GM18858 (cell line): ENCODE measurements around the gene PIM3.

Experiments used
- ATAC-seq: cut with Tn5 transposase; IDR thresholded peaks from one replicate; pipeline ENCODE4 v1.9.1; 2021; ENCODE audit not compliant: unreplicated experiment

Gene PIM3

DNA sequence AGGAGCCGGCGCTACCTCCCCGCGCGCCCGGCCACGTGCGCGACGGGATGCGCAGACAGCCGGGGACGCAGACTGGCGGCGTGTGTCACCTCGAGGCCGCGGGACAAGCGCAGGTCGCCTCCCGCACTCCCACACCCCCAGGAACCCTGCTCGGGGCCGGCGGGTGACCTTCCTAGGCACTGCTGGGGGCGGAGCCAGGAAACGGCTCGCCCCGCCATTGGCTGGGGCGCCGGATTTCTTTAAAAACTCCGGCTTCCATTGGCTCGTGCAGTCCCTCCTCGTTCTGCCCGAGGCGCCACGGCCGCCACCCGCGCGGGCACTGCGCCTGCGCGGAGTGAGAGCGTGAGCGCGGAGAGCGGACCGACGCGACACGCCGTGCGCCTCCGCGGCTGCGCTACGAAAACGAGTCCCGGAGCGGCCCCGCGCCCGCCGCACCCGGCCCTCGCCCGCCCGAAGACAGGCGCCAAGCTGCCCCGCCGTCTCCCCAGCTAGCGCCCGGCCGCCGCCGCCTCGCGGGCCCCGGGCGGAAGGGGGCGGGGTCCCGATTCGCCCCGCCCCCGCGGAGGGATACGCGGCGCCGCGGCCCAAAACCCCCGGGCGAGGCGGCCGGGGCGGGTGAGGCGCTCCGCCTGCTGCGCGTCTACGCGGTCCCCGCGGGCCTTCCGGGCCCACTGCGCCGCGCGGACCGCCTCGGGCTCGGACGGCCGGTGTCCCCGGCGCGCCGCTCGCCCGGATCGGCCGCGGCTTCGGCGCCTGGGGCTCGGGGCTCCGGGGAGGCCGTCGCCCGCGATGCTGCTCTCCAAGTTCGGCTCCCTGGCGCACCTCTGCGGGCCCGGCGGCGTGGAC, at the start of gene PIM3:
PIM3 (plus strand) TSS at position 614 of the 846 bp plus-strand sequence; CDS start at position 790, 176 bp downstream.
- peak; percentile 39 for ATAC-seq

DNA sequence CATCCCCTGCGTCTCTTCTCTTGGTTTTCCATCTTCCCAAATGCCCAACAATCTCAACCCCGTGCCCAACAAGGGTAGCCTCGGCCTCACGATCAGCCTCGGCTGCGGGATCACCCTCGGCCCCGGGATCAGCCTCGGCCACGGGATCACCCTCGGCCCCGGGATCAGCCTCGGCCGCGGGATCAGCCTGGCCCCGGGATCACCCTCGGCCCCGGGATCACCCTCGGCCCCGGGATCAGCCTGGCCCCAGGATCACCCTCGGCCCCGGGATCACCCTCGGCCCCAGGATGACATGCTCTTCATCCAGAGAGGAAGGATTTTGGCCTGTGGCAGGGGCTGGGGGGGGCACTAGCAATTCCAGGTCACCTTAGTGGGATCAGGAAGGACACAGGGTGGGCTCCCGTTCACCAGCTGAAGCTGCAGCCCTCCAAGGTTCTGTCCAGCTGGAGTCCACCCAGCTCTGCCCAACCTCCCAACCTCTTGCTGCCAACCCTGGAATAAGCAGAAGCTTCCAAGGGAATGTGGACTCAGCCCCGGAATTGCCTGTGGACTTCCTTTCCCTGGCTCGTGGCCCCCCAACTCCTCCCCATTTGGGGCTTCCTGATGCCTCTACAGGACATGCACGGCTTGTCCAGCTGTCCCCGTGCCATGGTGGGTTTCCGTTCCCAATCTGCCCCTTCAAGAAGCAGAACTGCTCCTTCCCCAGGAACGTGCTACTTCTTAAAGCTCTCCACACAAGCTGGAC, 48.5 kb upstream of the PIM3 start:
- no peak for ATAC-seq

GRCh38 chr22:49913026-49913425, 47.5 kb upstream of the PIM3 start:
- ATAC-seq, result no peak

GRCh38 chr22:49913446-49913845, 47.1 kb upstream of the PIM3 start:
- no peak for ATAC-seq

GRCh38 chr22:49914256-49914655, 46.3 kb upstream of the PIM3 start:
- ATAC-seq, result no peak

DNA sequence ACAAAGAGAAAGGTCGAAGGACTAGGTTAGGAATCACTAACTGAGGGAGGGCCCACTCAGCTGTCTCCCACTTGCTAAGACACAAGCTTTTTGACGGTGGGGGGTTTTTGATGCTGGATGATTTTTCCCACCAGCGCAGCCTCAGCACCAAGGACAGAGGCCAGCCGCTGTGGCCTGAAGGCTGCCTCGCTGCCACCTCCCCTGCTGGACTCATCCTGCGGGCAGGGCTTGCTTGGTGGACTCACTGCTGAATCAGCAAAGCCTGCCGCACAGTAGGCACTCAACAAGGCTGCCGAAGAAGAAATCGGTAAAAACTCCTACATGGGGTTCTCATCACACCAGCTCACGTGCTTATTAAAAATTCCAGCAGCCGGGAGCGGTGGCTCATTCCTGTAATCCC, 45.0 kb upstream of the PIM3 start:
- ATAC-seq, result no peak

- ATAC-seq, result no peak
These were observed 43.7 kb upstream of the PIM3 start for GRCh38 chr22:49916831-49917230.

DNA sequence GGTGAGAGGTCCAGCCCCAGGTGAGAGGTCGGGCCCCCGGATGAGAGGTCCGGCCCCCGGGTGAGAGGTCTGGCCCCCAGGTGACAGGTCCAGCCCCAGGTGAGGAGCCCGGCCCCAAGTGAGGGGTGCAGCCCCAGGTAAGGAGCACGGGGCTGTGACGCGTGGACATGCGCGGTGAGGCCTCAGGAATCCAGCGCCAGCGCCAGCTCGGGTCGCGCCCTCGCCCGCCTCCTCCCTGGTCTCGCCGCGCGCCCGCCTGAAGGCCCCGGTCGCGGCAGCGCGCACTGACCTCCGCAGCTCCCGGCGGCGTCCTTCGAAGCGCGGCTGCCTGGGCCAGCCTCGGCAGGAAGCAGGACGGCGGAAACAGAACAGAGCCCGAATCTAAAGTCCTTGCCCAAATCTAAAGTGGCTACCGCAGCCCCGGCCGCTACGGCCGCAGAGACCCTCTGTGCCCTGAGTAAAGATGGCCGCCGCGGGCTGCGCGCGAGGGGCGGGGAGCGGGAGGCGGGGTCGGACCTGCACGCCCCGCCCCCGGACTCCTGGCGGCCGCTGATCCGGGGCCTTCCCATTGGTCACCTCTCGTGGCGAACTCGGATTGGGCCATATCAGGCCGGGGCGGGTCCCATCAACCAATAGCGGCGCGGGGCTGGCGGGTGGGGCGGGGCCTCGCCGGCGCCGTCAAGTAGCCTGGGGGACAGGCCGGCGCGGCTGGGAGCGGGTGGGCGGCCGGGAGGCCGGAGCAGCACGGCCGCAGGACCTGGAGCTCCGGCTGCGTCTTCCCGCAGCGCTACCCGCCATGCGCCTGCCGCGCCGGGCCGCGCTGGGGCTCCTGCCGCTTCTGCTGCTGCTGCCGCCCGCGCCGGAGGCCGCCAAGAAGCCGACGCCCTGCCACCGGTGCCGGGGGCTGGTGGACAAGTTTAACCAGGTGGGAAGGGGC, 42.3 kb upstream of the PIM3 start, which contains the start of the genes ALG12 and CRELD2:
ALG12 (minus strand) TSS at position 465 of the 937 bp plus-strand sequence. CDS start 4,673 bp downstream, outside the sequence.
CRELD2 (plus strand) TSS at position 661 of the 937 bp plus-strand sequence; CDS start at position 797, 136 bp downstream.
- ATAC-seq, result peak; percentile 65

- no peak for ATAC-seq
These were observed 41.4 kb upstream of the PIM3 start for GRCh38 chr22:49918911-49919881.

DNA sequence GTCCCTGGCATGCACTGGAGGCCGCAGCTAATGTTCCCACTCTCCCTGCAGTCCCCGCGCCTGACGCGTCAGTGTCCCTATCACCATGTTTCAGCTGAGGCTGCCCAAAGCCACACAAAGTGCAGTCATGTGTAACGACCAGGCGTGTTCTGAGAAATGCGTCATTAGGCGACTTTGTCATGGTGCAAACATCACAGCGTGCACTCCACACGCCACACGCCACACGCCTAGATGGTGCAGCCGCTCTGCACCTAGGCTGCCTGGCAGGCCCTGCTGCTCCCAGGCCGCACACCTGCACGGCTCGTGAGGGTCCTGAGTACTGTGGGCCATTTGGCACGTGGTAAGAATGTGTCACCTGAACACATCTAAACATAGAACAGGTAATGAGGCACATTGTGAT, 39.7 kb upstream of the PIM3 start:
- no peak for ATAC-seq

- no peak for ATAC-seq
These were observed 38.9 kb upstream of the PIM3 start for GRCh38 chr22:49921508-49922278.

DNA sequence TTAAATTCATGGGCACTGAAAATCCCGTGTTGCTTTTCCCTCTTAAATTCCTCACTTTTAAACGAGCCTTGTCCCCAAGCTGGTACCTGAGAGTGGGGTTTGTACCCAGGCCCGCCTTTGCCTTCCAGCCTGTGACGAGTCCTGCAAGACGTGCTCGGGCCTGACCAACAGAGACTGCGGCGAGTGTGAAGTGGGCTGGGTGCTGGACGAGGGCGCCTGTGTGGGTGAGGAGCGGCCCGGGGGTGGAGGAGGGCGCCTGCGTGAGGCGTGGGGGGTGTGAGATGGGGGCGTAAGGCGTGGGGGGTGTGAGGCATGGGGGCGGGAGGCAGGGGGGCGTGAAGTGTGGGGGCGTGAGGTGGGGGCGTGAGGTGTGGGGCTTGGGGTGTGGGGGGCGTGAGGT, 38.1 kb upstream of the PIM3 start:
- ATAC-seq, result no peak

DNA sequence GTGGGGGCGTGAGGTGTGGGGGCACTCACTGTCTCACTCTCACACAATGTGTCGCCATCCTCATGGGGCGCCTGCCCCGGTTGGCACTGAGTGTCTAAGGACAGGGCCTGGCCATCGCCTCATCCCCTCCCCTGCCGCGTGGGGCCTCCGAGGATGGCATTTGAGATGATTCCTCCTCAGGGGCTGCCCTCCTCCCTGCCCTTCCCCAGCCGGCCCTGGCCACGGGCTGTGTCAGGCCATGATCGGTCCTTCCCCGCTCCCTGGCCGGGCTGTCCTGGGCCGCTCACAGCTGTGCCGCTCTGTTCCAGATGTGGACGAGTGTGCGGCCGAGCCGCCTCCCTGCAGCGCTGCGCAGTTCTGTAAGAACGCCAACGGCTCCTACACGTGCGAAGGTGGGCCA, 37.6 kb upstream of the PIM3 start:
- no peak for ATAC-seq

GRCh38 chr22:49923445-49923844, 37.1 kb upstream of the PIM3 start:
- no peak for ATAC-seq

DNA sequence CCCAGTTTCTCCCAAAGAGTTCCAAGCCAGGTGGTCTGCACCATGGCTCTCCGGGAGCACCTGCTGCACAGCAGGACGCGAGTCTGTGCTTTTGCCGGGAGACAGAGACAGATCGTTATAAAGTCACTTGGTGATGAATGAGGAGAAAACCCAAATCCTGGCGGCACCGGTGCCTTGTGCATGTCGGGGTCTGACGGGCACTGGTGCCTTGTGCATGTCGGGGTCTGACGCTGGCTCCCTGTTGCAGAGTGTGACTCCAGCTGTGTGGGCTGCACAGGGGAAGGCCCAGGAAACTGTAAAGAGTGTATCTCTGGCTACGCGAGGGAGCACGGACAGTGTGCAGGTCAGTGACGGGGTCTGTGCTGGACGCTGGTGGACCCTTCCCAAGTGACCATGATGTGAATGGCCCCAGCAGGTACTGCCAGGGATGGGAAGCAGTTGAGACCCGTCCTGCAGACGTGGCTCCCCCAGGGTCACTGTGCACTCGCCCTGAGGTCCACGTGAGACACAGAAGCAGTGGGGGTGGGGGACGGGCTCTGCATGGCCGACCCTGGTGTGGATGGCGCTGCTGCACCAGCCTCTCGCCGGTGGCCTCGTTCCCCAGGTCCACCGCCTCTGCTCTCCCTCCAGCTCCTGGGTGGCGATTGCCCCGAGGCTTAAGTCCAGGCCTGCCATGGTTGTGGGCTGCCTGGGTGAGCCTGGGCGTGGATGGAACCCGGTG, 36.3 kb upstream of the PIM3 start:
- no peak for ATAC-seq

- no peak for ATAC-seq
These were observed 34.9 kb upstream of the PIM3 start for GRCh38 chr22:49925525-49926128.

- no peak for ATAC-seq
These were observed 33.7 kb upstream of the PIM3 start for GRCh38 chr22:49926916-49927315.
